Activated CD4-positive, alpha-beta memory T cell treated with anti-CD3 and anti-CD28 coated beads, Interleukin-2, amount 10 ng/mL, durations not matched to agents 7 days and 5 days (primary cell): ENCODE measurements around the gene STXBP4. TPM values are rescaled to one million over a fixed set of nuclear protein-coding genes. Genes with fewer than 3 reads are reported as not detected.
A peak's percentile ranks its signal among the peaks of the same experiment; 100 is the strongest.

ENCODE experiments used
- CTCF ChIA-PET: fragments of 350-600 bp; sonication (Branson Sonifier 250); formaldehyde crosslinking; loops from one replicate; lab custom pipeline; 2021; ENCODE audit warnings: antibody characterized with exemption, inconsistent platforms; lab: Charles Lee
- POLR2A ChIA-PET: fragments of 350-600 bp; sonication (Branson Sonifier 250); formaldehyde crosslinking; loops from one replicate; lab custom pipeline; 2021; ENCODE audit warnings: antibody characterized with exemption; lab: Charles Lee
- DNase-seq: peaks from one replicate; pipeline ENCODE4 v3.0.0-alpha.2; 2020
- H3K27ac Mint-ChIP-seq: one replicate; pipeline ENCODE4 v1.8.0; 2021; ENCODE audit warnings: mild to moderate bottlenecking, mixed read lengths
- H3K27me3 Mint-ChIP-seq: one replicate; pipeline ENCODE4 v1.8.0; 2021; ENCODE audit warnings: mixed read lengths
- H3K36me3 Mint-ChIP-seq: one replicate; pipeline ENCODE4 v1.8.0; 2021; ENCODE audit warnings: low read depth, mixed read lengths
- H3K4me1 Mint-ChIP-seq: one replicate; pipeline ENCODE4 v1.8.0; 2021; ENCODE audit warnings: mixed read lengths
- H3K4me3 Mint-ChIP-seq: one replicate; pipeline ENCODE4 v1.8.0; 2021; ENCODE audit warnings: mild to moderate bottlenecking, mixed read lengths
- H3K9me3 Mint-ChIP-seq: one replicate; pipeline ENCODE4 v1.8.0; 2021; ENCODE audit warnings: mixed read lengths
- total RNA-seq, 2 experiments: library from RNA; stranded (reverse); gene quantifications; one replicate each; pipeline ENCODE4 v1.2.3, GENCODE V29; 2021

The STXBP4 gene
- total RNA-seq, 2 experiments from 2014 or later, result 4.7 to 6.6 TPM

DNA sequence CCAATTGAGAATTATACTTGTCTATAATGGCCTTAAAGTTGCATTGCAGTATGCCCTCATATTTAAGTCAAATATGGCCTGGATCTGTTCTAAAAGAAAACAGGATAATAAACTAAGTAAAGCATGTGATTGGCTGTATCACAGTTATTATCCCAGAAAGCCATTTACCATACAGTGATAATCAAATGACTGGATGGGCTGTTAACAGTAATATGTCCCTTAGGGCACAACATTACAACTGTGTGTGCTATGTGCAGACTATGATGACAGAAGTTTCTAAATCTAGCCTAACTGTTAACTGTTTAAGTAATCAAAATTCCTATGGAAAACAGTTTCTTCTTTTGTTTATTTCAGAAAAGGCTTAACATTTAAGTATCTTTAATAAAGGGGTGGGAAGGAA, 145.7 kb downstream of the STXBP4 start:
- CTCF ChIA-PET, result no interaction called here
- Mint-ChIP-seq H3K27ac (no peak overlapping the region), H3K27me3 (no peaks in the 10 kb centered on the region), H3K9me3 (no peaks in the 10 kb centered on the region), H3K4me1 (peaks cover 5% of the 10 kb centered on the region), H3K36me3 (peaks cover 3% of the 10 kb centered on the region), H3K4me3 (no peak overlapping the region)
- DNase-seq, result no peak
- POLR2A ChIA-PET, result no interaction called here

DNA sequence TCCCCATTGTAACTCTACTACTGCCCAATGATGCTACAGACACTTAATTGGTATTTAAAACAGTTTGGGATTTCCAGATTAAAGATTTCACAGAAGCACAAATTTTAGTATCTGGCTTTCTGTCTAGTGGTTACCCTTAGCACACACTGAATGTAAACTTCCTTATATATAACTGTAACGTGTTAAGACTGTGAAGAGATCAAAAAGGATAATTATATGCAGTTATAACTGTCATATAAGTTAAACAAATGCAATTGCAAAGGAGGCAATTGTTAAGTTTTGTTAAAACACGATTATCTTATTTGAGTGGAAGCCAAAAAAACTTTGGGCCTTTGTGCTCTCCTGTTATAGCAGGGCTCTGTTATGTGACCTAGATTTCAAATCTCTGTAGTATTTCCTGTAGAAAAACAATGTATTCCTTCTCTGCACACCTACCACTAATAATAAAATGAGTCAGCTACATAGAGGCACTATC, 147.9 kb downstream of the STXBP4 start:
- POLR2A ChIA-PET, result no interaction called here
- DNase-seq, result no peak
- Mint-ChIP-seq H3K27ac (peak overlapping the region; percentile 41), H3K36me3 (no peaks in the 10 kb centered on the region), H3K27me3 (no peaks in the 10 kb centered on the region), H3K4me1 (peaks cover 5% of the 10 kb centered on the region), H3K9me3 (no peaks in the 10 kb centered on the region), H3K4me3 (no peak overlapping the region)
- CTCF ChIA-PET, result no interaction called here

DNA sequence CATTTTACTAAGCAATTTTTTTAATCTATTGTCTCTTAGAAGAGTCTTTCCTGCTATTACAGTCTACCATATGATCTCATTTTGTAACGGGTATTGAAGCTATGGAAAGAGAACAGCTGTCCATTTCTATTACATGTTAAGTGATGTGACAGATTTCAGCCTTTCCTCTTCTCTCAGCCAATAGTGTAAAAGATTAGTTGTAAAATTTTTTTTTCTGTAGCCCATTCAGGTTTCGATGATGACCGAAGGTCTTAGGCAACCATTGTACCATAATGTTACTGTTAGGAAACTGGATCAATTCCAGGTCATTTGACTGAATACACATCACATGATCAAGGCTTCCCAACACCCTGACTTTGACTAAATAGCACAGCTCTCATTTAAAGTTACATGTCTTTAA, 148.6 kb downstream of the STXBP4 start:
- Mint-ChIP-seq H3K9me3 (no peaks in the 10 kb centered on the region), H3K36me3 (no peaks in the 10 kb centered on the region), H3K4me1 (peaks cover 5% of the 10 kb centered on the region), H3K27ac (no peak overlapping the region), H3K27me3 (no peaks in the 10 kb centered on the region), H3K4me3 (no peak overlapping the region)
- POLR2A ChIA-PET, result no interaction called here
- CTCF ChIA-PET, result no interaction called here
- DNase-seq, result no peak

DNA sequence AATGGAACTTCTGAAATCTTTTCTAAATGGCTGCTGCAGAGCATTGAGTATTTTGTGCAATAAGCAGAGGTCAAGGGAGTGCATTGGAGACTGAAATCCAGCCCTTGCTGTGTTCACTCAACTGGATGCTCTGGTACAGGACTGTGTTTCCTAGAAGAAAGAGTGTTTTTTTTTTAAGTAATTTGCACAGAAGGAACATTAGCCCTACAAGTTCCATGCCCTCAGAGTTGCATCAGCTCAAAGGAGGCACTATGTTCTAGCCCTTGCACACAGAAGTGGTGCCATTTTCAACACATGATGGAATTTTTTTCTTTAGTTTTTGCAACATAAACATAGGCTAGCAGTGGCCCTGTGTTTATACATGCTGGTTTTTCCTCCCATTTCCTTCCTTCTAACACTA, 152.1 kb downstream of the STXBP4 start:
- Mint-ChIP-seq H3K36me3 (no peaks in the 10 kb centered on the region), H3K9me3 (no peaks in the 10 kb centered on the region), H3K4me1 (peaks cover 5% of the 10 kb centered on the region), H3K4me3 (no peak overlapping the region), H3K27me3 (no peaks in the 10 kb centered on the region), H3K27ac (no peak overlapping the region)
- CTCF ChIA-PET, result no interaction called here
- DNase-seq, result no peak
- POLR2A ChIA-PET, result interaction anchor here (1.1 to 1.3 kb wide), 2 partner anchors 31 to 59 kb away, joined by 3 read pairs; no protein-coding TSS in a partner anchor

DNA sequence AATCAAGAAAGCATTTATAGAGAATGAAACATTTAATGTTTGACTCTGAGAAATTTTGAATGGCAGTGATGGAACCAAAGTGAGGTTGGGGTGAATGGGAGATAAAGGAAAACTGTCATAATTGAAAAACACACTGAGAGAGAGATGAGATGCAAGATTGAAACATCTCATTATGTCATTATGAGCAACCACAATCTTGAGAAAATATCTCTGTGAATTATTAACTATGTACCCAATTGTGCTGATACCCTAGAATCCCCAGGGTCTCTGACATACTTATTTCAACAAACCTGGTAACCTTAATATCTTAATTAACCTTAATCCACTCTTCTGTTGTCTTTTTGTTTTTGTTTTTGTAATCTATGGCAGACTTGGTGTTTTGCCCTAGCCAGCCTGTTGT, 152.7 kb downstream of the STXBP4 start:
- ChIA-PET POLR2A (interaction anchor here (1.1 to 1.3 kb wide), 2 partner anchors 31 to 58 kb away, joined by 3 read pairs; no protein-coding TSS in a partner anchor), CTCF (no interaction called here)
- no peaks in the 10 kb centered on the region for H3K36me3 Mint-ChIP-seq
- H3K27ac Mint-ChIP-seq, result no peak overlapping the region
- DNase-seq, result no peak
- H3K9me3 Mint-ChIP-seq, result no peaks in the 10 kb centered on the region
- H3K27me3 Mint-ChIP-seq, result no peaks in the 10 kb centered on the region
- H3K4me3 Mint-ChIP-seq, result no peak overlapping the region
- H3K4me1 Mint-ChIP-seq, result peaks cover 5% of the 10 kb centered on the region

DNA sequence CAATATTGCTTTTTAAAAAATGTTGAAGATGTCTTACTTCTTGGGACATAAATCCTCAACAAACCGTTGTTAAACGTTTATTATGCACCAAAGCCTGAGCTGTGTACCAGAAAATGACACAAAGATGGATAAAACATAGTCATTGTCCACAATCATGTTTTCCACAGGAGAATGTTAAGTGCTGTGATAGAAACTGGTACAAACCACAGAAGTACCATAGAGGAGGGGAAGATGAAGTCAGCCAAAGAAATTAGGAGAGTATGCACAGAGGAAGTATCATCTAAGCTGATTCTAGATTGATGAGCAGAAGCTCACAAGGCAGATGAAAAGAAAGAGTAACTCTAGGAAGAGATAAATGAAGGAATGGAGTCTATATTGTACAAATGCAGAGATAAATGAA, 153.5 kb downstream of the STXBP4 start:
- Mint-ChIP-seq H3K27ac (no peak overlapping the region), H3K4me3 (no peak overlapping the region), H3K4me1 (no peaks in the 10 kb centered on the region), H3K27me3 (no peaks in the 10 kb centered on the region), H3K9me3 (no peaks in the 10 kb centered on the region), H3K36me3 (no peaks in the 10 kb centered on the region)
- CTCF ChIA-PET, result no interaction called here
- no peak for DNase-seq
- POLR2A ChIA-PET, result no interaction called here

DNA sequence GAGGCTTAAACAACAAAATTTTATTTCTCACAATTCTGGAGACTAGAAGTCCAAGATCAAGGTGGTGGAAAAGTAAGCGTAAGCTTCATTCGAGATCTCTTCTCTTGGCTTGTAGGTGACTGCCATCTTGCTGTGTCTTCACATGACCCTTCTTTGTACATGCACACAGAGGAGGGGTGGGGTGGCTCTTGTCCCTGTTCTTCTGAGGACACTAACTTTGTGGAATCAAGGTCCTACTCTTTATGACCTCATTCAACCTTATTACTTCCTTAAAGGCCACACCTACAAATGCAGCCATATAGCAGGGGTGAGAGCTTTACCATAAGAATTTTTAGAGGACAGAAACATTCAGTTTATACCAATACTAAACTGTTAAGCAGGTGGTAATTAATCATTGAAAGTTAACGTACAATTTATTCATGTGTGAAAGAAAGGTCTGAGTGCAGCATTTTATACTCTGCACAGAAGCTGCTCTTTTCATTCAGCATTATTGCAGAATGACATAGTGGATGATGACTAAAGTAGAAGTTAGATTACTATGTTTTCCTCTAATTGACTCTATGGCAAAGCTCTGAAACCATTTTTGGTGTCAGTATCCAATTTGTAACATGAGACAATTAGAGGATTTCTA, 156.3 kb downstream of the STXBP4 start:
- ChIA-PET CTCF (no interaction called here), POLR2A (no interaction called here)
- no peaks in the 10 kb centered on the region for H3K36me3 Mint-ChIP-seq
- no peak overlapping the region for H3K4me3 Mint-ChIP-seq
- no peak for DNase-seq
- no peaks in the 10 kb centered on the region for H3K9me3 Mint-ChIP-seq
- no peak overlapping the region for H3K27ac Mint-ChIP-seq
- no peaks in the 10 kb centered on the region for H3K27me3 Mint-ChIP-seq
- H3K4me1 Mint-ChIP-seq, result no peaks in the 10 kb centered on the region

DNA sequence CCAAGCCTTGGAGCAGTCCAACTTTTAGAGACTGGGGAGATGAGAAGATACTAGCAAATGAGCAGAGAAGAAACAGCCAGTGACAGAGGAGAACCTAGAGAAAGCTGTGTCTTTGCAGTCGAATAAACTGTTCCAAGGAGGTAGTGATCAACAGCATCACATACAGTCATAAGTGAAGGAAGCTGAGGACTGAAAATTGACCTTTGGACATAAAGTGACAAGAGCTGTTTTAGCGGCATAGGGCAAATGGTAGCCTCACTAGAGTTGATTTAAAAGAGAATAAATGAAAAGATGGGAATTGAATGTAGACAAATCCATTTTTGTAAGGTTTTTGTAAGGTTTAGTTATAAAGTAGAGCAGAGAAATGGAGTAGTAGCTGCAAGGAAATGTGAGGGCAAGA, 165.0 kb downstream of the STXBP4 start:
- Mint-ChIP-seq H3K27ac (no peak overlapping the region), H3K36me3 (no peaks in the 10 kb centered on the region), H3K27me3 (no peaks in the 10 kb centered on the region), H3K4me1 (no peaks in the 10 kb centered on the region), H3K4me3 (no peak overlapping the region), H3K9me3 (no peaks in the 10 kb centered on the region)
- no peak for DNase-seq
- ChIA-PET CTCF (interaction anchor here (0.8 to 1.6 kb wide), 2 partner anchors 11 to 45 kb away, joined by 3 read pairs; no protein-coding TSS in a partner anchor), POLR2A (no interaction called here)

DNA sequence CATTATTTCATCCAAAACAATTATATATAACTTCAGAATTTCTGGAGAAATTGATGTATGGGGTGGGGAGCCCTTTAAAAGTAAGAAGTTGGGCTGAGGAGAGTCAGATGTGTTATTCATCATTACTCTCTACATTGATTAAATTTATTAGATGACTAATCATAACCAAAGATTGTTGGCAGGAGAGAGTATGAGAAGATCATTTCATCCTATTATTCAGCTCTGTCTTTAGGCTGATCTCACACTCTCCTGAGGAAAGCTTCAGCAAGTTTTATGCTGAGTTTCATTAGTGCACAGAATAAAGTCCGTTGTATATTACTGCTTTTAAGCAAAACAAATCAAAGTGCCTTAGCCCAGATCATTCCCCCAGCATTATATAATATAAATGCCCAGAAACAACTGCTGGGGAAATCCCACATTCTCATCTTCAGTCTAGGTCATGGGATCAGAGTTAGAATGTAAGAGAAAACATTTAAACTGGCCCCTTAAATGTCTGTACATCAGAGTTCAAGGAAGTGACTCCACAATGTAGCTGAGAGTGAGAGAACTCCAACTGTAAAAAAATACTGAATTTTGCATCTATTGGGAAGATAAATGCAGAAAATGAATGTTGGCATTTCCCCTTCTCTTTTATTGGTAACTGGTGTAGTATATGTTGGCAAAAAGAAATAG, 166.1 kb downstream of the STXBP4 start:
- Mint-ChIP-seq H3K9me3 (no peaks in the 10 kb centered on the region), H3K4me3 (no peak overlapping the region), H3K27me3 (no peaks in the 10 kb centered on the region), H3K4me1 (no peaks in the 10 kb centered on the region), H3K27ac (no peak overlapping the region), H3K36me3 (no peaks in the 10 kb centered on the region)
- ChIA-PET POLR2A (no interaction called here), CTCF (interaction anchor here (1.6 kb wide), 1 partner anchor 10 kb away, joined by 3 read pairs; no protein-coding TSS in a partner anchor)
- DNase-seq, result no peak

DNA sequence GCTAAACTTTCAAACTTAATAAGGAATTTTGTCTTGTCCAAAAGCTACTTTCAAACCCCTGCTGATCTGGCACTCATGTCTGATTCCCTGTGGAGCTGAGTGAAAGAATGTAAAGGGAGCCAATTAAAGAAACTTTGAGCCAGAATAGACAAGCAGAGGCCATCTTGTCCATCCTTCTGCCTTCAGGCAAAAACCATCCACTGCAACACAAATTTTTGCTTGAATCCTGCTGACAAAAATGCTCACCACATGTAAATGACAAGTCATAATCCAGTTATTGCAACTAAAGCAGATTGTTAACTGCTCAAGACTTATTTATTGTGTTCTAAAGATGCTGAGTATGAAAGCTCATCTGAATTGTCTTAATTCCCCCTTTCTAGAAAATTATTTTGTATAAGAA, 172.2 kb downstream of the STXBP4 start:
- Mint-ChIP-seq H3K36me3 (no peaks in the 10 kb centered on the region), H3K4me3 (no peak overlapping the region), H3K9me3 (no peaks in the 10 kb centered on the region), H3K27me3 (no peaks in the 10 kb centered on the region), H3K27ac (no peak overlapping the region), H3K4me1 (no peaks in the 10 kb centered on the region)
- ChIA-PET CTCF (no interaction called here), POLR2A (interaction anchor here (0.6 kb wide), 1 partner anchor 39 kb away, joined by 3 read pairs; no protein-coding TSS in a partner anchor)
- DNase-seq, result no peak

DNA sequence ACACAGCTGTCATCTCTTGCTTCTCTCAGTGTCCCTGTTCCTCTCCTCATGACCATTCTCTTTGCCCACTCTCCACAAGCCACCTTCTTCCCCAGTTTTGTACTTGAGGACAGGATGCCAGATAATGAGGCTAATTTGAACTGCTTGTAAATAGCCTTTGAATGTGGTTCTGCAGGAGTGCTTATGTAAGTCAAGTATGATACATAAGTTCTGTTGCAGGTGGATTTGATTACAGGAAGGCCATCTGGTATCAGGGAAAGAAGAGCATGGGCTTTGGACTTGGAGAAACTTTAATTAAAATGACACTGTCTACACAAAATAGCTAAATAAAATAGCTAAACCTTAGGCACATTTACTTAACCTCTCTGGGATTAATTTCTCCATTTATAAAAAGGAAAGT, 176.0 kb downstream of the STXBP4 start:
- no peak overlapping the region for H3K4me3 Mint-ChIP-seq
- H3K27ac Mint-ChIP-seq, result no peak overlapping the region
- CTCF ChIA-PET, result interaction anchor here (1.1 kb wide), 1 partner anchor 10 kb away, joined by 3 read pairs; no protein-coding TSS in a partner anchor
- POLR2A ChIA-PET, result no interaction called here
- no peak for DNase-seq
- no peaks in the 10 kb centered on the region for H3K36me3 Mint-ChIP-seq
- H3K27me3 Mint-ChIP-seq, result no peaks in the 10 kb centered on the region
- no peaks in the 10 kb centered on the region for H3K9me3 Mint-ChIP-seq
- H3K4me1 Mint-ChIP-seq, result no peaks in the 10 kb centered on the region

DNA sequence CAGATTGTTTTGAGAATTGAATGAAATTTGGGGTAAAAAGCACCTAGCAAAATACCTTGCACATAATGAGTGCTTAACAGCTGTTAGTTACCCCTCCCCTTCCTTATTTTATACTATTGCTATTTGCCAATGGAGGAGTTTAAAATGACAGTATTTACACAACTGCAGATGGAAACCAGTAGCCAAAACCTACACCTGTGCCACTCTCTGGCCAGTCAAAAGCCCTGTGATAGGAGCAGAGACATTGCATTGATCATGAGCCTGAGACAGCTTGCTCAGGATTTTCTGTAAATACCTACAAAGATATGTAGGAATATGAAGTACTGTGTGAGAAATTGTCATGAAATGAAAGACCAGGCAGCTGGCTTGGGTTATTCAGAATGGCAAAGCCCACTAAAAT, 180.9 kb downstream of the STXBP4 start:
- Mint-ChIP-seq H3K27me3 (no peaks in the 10 kb centered on the region), H3K27ac (no peak overlapping the region), H3K9me3 (no peaks in the 10 kb centered on the region), H3K4me1 (no peaks in the 10 kb centered on the region), H3K4me3 (no peak overlapping the region), H3K36me3 (no peaks in the 10 kb centered on the region)
- DNase-seq, result no peak
- ChIA-PET POLR2A (no interaction called here), CTCF (interaction anchor here (1.6 kb wide), 1 partner anchor 206 kb away, joined by 3 read pairs; no protein-coding TSS in a partner anchor)

DNA sequence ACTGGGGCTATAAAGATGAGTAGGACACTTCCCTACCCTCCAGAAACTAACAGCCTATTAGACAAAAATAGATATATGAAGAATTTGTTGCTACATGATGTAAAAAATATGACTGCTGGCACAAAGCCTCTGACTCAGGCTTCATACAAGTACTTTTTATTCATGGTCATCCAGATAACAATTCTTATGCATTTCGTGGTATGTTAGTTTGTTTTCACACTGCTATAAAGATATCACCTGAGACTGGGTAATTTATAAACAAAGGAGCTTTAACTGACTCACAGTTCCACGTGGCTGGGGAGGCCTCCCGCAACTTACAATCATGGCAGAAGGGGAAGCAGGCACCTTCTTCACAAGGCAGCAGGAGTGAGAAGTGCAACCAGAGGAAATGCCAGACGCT, 183.7 kb downstream of the STXBP4 start:
- H3K36me3 Mint-ChIP-seq, result no peaks in the 10 kb centered on the region
- H3K4me3 Mint-ChIP-seq, result no peak overlapping the region
- no peak for DNase-seq
- no peaks in the 10 kb centered on the region for H3K4me1 Mint-ChIP-seq
- POLR2A ChIA-PET, result no interaction called here
- CTCF ChIA-PET, result no interaction called here
- H3K27me3 Mint-ChIP-seq, result no peaks in the 10 kb centered on the region
- H3K9me3 Mint-ChIP-seq, result no peaks in the 10 kb centered on the region
- H3K27ac Mint-ChIP-seq, result no peak overlapping the region
